Activated CD4-positive, alpha-beta memory T cell treated with anti-CD3 and anti-CD28 coated beads, Interleukin-2, amount 10 ng/mL, durations not matched to agents 7 days and 5 days (primary cell): ENCODE measurements around the gene MID1. TPM values are rescaled to one million over a fixed set of nuclear protein-coding genes. Genes with fewer than 3 reads are reported as not detected.

Experiments used
- CTCF ChIA-PET: fragments of 350-600 bp; sonication (Branson Sonifier 250); formaldehyde crosslinking; loops from one replicate; lab custom pipeline; 2021; ENCODE audit warnings: antibody characterized with exemption, inconsistent platforms; lab: Charles Lee
- POLR2A ChIA-PET: fragments of 350-600 bp; sonication (Branson Sonifier 250); formaldehyde crosslinking; loops from one replicate; lab custom pipeline; 2021; ENCODE audit warnings: antibody characterized with exemption; lab: Charles Lee
- DNase-seq: peaks from one replicate; pipeline ENCODE4 v3.0.0-alpha.2; 2020
- H3K27ac Mint-ChIP-seq: one replicate; pipeline ENCODE4 v1.8.0; 2021; ENCODE audit warnings: mild to moderate bottlenecking, mixed read lengths
- H3K27me3 Mint-ChIP-seq: one replicate; pipeline ENCODE4 v1.8.0; 2021; ENCODE audit warnings: mixed read lengths
- H3K36me3 Mint-ChIP-seq: one replicate; pipeline ENCODE4 v1.8.0; 2021; ENCODE audit warnings: low read depth, mixed read lengths
- H3K4me1 Mint-ChIP-seq: one replicate; pipeline ENCODE4 v1.8.0; 2021; ENCODE audit warnings: mixed read lengths
- H3K4me3 Mint-ChIP-seq: one replicate; pipeline ENCODE4 v1.8.0; 2021; ENCODE audit warnings: mild to moderate bottlenecking, mixed read lengths
- H3K9me3 Mint-ChIP-seq: one replicate; pipeline ENCODE4 v1.8.0; 2021; ENCODE audit warnings: mixed read lengths
- total RNA-seq, 2 experiments: library from RNA; stranded (reverse); gene quantifications; one replicate each; pipeline ENCODE4 v1.2.3, GENCODE V29; 2021

MID1 gene
- total RNA-seq, 2 experiments from 2014 or later: 0.08 TPM; not detected in 1

DNA sequence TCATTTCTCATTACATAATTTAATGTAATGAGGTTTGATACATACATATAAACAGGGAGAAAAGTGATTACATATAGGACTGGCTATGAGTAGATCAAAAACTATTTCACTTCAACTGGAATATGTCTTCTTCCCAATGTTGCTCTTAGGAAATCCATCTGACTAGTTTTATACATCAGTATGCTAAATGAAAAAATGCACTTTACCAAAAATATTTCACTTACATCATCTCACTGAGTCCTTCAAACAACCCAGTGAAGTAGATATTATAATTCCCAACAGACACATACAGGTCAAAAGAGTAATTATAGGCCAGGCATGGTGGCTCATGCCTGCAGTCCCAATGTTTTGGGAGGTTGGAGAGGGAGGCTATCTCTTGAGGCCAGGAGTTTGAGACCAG, 215.9 kb downstream of the MID1 start:
- Mint-ChIP-seq H3K36me3 (no peaks in the 10 kb centered on the region), H3K27me3 (no peaks in the 10 kb centered on the region), H3K4me1 (no peaks in the 10 kb centered on the region), H3K27ac (no peak overlapping the region), H3K4me3 (no peak overlapping the region), H3K9me3 (no peaks in the 10 kb centered on the region)
- POLR2A ChIA-PET: no interaction called here
- CTCF ChIA-PET: no interaction called here
- DNase-seq: no peak

DNA sequence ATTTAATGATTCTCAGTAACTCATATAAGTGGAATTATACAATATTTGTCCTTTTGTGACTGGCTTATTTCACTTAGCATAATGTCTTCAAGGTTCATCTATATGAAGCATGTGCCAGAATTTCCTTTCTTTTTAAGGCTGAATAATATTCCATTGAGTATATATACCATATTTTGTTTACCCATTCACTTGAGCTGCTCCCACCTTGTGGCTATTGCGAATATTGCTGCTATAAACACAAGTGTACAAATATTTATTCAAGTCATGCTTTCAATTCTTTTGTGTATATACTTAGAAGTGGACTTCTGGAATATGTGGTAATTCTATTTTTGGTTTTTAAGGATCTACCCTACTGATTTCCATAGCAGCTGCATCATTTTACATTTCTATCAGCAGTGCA, 219.1 kb downstream of the MID1 start:
- ChIA-PET CTCF (interaction anchor here (1.5 kb wide), 1 partner anchor 212 kb away, joined by 4 read pairs; no protein-coding TSS in a partner anchor), POLR2A (no interaction called here)
- no peaks in the 10 kb centered on the region for H3K9me3 Mint-ChIP-seq
- H3K4me3 Mint-ChIP-seq: no peak overlapping the region
- no peaks in the 10 kb centered on the region for H3K4me1 Mint-ChIP-seq
- H3K27me3 Mint-ChIP-seq: no peaks in the 10 kb centered on the region
- no peak for DNase-seq
- no peak overlapping the region for H3K27ac Mint-ChIP-seq
- no peaks in the 10 kb centered on the region for H3K36me3 Mint-ChIP-seq

DNA sequence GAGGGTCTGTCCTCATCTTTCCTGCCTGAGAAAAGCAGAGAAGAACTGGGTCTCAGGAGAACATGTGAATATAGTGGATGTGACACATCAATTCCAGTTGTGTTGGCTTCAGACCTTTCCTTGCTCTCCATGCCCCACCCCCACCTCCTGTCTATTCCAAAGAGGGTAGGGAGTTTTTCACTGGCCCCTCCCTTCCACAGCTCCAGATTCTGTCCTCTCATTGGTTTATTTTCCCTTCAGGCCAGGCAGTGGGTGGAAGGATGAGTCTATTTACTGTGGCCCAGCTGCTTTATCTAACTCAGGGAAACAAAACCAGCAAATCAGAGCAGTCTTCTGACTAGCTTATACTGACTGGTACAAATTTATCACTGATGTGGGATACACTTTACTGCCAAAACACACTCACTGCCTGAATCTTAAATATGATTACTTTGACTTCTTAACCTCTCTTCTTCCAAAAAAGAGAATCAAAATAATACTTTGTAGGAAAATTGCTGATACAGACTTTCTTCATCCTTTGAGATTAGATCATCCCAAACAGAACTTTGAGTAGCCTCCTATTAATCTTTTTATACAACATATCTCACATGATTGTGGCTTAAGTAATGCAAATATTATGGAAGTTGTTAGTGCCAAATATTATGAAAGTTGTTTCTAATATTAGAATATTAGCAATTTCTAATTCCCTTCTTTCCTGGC, 221.2 kb downstream of the MID1 start:
- Mint-ChIP-seq H3K27me3 (no peaks in the 10 kb centered on the region), H3K9me3 (no peaks in the 10 kb centered on the region), H3K36me3 (no peaks in the 10 kb centered on the region), H3K4me3 (no peak overlapping the region), H3K27ac (no peak overlapping the region), H3K4me1 (no peaks in the 10 kb centered on the region)
- ChIA-PET CTCF (no interaction called here), POLR2A (no interaction called here)
- DNase-seq: no peak

DNA sequence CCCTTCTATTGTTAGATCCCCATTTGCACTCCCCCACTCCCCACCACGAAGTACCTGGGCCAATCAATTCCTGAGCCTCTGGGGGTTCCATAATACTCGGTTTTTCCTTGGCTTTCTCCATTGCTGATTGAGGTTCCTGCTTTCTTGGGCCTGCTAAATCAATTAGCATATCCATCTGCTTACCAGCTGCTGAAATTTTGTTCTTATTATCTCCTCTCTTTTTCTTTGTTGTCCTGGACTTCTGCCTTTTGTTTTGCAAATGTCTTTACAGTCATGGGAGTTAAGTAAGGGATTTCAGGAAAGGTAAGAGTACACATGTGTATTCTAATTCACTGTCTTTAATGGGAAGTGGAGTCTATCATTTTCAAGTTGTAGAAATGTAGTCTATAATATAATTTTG, 222.2 kb downstream of the MID1 start:
- no peak overlapping the region for H3K27ac Mint-ChIP-seq
- no peaks in the 10 kb centered on the region for H3K4me1 Mint-ChIP-seq
- H3K36me3 Mint-ChIP-seq: no peaks in the 10 kb centered on the region
- DNase-seq: no peak
- no peak overlapping the region for H3K4me3 Mint-ChIP-seq
- POLR2A ChIA-PET: no interaction called here
- no peaks in the 10 kb centered on the region for H3K27me3 Mint-ChIP-seq
- CTCF ChIA-PET: no interaction called here
- no peaks in the 10 kb centered on the region for H3K9me3 Mint-ChIP-seq

DNA sequence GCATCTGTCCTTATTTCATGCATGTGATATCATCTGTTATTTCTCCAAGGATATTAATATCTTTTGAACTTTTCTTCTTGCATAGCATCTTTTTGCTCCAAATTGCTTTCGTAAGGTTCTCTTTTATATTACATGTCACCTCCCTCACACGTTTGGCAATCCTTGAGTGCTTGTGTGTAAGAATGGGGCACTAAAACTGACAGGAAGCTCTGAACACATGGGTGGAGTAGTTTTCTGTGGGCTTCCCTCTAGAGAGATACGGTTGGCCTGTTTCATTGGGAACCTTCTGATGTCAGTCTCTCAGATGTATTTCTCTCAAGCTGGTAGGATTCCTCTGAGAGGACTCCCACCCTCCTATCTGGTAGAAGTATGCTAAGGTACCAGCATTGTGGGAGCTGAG, 223.0 kb downstream of the MID1 start:
- Mint-ChIP-seq H3K9me3 (no peaks in the 10 kb centered on the region), H3K27me3 (no peaks in the 10 kb centered on the region), H3K4me3 (no peak overlapping the region), H3K4me1 (no peaks in the 10 kb centered on the region), H3K36me3 (no peaks in the 10 kb centered on the region), H3K27ac (no peak overlapping the region)
- DNase-seq: no peak
- ChIA-PET POLR2A (no interaction called here), CTCF (no interaction called here)

DNA sequence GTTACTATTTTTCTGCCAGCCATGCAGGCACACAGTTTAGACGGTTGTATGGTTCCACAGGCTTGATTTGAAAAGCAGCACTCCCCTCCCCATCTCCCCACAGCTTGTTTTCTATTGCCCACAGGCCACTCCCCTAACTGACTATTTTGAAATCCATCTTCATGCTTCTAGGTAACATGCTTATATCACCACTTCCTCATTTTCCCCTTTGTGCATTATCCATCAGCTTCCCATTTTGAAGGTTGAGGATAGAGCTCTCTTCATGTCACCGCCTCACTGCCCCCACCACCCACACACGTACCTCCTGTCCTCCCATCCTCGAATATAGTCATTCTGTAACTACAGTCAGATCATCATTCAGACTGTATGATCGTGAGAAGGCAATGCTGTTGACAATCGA, 224.7 kb downstream of the MID1 start:
- Mint-ChIP-seq H3K9me3 (no peaks in the 10 kb centered on the region), H3K36me3 (no peaks in the 10 kb centered on the region), H3K27me3 (no peaks in the 10 kb centered on the region), H3K4me3 (no peak overlapping the region), H3K4me1 (no peaks in the 10 kb centered on the region), H3K27ac (no peak overlapping the region)
- no peak for DNase-seq
- POLR2A ChIA-PET: no interaction called here
- CTCF ChIA-PET: no interaction called here
